ENCODE measurements around the gene SH3PXD2A.

SH3PXD2A gene

DNA sequence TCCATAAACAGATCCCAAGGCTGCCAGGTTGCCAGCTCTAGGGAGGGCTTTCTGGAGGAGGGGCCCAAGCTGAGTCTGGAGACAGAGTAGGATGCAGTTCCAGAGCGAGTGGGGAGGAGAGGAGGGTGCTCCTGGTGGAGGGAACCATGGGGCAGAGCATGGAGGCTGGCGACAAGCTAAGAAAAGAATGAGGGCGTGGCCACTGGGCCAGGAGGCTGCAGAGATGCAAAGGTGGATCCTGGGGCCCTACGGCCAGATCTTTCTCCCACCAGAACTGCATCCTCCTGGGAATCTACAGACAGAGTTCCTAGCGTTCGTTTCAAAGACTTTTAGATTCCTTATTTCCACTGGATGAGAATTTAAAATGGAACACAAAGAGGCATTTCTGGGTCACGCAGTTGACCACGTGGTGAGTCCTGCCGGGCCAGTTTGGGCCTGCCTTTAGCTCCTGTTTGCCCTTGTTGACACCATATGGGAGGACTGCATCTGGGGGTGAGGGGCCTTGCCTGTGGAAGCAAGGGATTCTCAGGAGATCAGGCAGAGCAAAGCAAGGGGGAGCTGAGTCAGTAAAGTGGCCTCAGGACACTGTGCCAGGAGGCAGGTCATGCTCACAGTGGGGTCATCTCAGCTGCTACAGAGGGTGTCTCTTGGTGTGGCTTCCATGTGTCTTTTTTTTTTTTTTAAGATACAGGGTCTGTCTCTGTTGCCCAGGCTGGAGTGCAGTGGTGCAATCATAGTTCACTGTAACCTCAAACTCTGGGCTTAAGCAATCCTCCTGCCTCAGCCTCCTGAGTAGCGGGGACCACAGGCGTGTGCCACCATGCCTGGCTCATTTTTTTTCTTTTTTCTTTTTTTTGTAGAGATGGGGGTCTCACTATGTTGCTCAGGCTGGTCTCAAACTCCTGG, 137.8 kb downstream of the SH3PXD2A start:
- DNase-seq = no peak

DNA sequence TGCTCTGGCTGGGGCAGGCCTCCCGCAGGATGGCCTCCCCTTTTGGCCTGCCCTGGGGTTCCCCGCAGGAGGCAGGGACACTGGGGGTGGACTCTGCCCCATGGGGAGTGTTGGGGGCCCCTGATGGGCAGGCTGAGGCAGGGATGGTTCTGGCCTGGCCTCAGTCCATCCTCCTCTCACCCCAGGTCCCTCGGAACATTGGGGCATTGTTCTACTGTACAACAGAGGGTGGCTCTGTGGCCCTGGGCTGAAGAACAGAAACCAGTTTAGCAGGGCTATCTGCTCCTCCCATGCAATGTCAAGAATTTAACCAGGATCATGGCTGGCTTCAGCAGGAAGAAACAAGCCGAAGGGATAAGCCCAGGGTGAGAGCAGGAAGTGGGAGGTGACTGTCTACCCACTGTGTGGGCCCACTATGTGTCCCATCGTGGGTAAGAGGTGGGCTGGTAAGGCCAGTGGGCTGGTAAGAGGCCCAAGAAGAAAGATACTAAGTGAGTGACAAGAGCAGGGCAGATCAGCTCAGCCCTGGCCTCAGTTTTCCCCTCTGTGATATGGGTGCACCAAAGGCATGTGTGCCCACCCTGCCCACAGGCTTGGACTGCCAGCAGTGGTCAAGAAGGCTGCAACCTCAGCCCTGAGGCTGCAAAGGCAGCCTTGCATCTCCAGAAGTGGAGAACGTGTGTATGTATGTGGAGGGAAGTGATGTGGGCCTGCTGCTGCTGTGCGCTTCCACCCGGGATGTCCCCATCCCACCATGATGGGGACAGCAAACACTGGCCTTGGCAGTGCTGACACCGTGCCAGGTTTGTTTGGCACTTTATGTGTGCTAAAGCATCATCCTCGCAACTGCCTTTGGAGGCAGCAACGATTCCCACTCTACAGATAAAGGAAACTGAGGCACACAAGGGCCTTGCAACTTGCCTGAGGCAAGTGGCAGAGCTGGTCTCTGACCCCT, 138.9 kb downstream of the SH3PXD2A start:
- DNase-seq = no peak

DNA sequence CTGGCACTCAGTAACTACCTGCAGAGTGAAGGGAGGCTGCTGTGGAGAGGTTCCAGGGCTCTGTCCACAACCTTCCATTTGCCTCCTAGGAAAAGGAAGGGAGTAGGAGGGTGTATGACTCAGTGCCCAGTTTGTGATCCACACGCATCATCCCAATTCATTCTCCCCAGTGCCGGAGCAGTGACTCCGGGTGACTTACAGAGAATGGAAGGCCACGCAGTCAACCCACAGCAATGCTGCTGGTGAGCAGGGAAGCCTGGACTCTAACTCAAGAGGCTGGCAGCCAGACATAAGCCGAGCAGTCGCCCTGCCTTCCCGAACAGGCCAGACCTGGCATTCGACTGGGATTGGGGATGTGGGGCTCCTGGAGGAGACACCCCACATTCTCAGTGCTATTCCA, 139.9 kb downstream of the SH3PXD2A start:
- no peak for DNase-seq

GRCh38 chr10:103714232-103714891, 141.0 kb downstream of the SH3PXD2A start:
- no peak for DNase-seq

DNA sequence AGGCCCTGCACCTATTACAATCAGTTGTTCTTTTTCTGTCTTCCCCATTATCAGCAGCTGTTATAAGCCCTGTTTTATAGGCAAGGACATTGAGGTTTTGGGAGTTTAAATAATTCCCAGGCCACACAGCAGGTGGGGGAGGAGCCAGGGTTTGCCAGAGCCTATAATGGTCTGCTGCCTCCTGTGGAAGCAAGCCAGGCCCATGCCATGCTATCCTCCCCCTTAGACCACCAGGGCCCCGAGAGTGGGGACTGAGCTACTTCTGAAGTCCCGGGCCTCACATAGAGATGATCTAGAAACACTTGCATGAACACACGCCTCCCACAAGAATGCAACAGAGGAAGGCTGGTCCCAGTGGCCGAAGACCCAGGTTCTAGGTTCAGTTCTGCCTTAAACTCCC, 141.7 kb downstream of the SH3PXD2A start:
- no peak for DNase-seq

DNA sequence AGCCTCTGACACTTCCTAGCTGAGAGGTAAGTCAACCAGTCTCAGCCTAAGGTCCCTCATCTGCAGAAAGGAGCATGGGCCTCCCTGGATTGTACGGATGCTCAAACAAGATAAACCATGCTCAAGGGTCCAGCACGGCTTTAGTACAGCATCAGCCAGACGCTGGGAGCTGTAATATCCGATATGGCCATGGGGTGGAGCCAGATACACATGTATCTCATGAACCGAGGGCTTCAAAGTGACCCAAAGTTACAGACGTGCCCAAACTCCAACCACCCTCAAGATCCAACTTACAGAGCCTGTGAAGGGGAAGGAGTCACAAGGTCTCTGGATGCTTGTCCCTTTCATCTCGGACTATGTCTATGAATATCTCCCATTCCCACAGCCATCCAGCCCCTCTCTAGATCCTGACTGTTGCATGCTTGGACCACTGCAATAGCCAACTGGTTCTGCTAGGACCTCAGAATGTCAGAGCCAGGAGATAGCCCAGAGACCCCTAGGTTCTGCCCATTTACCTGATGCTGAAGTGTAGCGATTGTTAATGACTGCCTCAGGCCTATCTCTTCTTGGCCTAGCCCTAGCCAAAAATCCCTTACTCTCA, 142.4 kb downstream of the SH3PXD2A start:
- no peak for DNase-seq

DNA sequence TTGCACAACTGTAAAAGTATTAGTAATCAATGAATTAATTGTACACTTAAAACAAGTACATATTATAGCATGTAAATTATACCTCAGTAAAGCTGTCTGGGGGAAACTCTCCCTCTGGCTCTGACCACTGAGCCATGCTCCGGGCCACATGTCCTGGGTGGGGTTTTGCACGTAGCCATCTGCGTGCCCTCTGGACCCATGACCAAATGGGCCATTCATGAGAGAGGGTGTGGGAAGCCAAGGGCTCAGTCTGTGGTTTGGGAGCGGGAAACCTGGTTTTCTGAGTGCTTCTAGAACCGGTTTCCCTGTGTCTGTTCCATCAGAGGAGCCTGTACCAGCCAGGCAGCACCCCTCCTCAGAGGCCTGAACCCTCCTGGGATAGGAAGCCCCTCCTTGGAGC, 143.2 kb downstream of the SH3PXD2A start:
- no peak for DNase-seq

DNA sequence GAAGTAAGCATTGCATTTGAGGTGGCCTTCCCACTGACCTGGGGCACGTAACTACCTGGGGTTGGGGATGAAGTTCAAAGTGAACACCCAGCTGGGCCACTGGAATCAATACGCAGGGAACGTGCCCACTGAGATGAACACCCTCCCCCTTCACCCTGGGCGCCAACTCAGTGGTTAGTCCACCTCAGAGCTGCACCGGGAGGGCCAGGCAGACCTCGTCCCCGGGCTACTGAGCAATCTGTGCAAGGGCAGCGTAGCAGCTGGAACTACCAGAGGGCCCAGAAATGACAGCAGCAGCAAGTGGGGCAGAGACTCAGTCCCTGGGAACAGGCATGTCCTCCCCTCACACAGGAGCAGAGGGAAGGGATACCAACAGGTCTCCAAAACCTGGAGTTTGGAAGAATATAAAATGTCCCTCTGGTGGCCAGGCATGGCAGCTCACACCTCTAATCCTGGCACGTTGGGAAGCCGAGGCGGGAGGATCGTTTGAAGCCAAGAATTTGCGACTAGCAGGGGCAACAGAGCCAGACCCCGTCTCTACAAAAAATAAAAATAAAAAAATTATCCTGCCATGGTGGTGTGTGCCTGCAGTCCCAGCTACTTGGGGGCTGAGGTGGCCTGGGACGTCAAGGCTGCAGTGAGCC, 143.9 kb downstream of the SH3PXD2A start:
- no peak for DNase-seq

- no peak for DNase-seq
Observed at GRCh38 chr10:103710490-103710889, 144.9 kb downstream of the SH3PXD2A start.

- no peak for DNase-seq
Observed at GRCh38 chr10:103709341-103709920, 145.9 kb downstream of the SH3PXD2A start.

- no peak for DNase-seq
Observed at GRCh38 chr10:103708627-103709288, 146.6 kb downstream of the SH3PXD2A start.

DNA sequence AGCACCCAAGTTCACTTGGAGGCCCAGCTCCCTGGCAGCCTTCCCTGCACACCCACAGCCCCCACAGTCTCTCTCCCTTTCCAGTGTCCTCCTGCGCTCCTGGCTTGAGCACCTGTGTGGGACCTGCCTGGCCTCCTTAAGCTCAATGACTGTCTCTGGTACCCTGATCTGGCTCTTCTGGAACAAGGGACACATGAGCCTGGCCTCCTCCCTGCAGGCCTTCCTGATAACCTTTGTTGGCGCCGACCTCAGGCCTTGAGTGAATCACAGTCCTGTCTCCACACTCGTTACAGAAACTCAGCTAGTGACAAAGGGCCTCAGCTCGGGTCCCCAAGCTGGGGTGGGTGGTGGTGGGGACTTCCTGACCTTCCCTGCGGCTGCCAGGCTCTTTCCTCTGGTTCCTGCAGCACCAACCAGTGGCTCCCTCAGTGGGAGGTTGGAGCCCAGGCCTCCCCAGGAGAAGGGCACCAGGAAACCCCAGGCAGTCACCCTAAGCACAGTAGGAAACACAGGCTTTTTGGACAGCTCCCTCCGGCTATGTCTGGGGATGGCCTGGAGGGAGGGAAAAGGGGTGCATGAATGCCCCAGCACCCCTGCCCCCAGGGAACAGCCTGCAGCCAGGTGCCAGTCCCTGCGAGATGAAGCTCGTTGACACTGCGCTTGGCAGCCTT, 147.3 kb downstream of the SH3PXD2A start:
- no peak for DNase-seq

DNA sequence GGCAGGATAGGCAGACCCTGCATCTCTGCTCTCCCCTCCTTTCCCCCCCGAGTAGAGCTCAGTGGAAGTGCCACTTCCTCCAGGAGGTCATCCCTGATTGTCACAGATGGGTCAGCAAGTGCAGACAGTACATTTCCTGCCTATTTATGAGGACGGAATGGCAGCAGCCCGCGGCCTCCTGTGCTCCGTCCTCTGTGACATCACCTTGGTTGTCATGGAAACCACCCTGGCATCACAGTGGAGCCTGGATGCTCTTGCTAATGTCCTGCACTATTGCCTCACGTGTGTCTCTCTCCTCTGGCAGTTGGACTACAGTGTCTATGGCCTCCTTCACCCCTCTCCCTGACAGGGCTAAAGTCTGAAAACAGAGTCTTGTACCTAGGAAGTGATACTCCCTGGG, 148.6 kb downstream of the SH3PXD2A start:
- DNase-seq = no peak

DNA sequence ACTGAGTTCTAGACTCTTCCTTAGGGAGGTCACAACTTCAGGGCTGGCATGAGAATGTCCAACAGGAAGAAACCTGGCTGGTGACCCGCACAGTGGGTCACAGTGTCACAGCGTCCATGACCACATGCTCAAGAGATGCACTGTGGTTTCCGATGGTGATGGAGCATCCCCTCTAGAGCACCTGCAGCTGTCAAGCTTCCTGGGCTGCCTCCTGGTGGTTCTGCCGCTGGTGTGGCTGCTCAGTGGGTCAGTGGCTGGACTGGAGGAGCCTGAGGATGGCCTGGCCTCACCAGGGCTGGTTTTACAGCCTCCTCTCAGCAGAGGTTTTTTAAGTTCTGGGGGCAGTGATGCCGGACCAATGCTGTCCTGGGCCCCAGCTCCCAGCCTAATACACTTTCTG, 149.3 kb downstream of the SH3PXD2A start:
- no peak for DNase-seq

DNA sequence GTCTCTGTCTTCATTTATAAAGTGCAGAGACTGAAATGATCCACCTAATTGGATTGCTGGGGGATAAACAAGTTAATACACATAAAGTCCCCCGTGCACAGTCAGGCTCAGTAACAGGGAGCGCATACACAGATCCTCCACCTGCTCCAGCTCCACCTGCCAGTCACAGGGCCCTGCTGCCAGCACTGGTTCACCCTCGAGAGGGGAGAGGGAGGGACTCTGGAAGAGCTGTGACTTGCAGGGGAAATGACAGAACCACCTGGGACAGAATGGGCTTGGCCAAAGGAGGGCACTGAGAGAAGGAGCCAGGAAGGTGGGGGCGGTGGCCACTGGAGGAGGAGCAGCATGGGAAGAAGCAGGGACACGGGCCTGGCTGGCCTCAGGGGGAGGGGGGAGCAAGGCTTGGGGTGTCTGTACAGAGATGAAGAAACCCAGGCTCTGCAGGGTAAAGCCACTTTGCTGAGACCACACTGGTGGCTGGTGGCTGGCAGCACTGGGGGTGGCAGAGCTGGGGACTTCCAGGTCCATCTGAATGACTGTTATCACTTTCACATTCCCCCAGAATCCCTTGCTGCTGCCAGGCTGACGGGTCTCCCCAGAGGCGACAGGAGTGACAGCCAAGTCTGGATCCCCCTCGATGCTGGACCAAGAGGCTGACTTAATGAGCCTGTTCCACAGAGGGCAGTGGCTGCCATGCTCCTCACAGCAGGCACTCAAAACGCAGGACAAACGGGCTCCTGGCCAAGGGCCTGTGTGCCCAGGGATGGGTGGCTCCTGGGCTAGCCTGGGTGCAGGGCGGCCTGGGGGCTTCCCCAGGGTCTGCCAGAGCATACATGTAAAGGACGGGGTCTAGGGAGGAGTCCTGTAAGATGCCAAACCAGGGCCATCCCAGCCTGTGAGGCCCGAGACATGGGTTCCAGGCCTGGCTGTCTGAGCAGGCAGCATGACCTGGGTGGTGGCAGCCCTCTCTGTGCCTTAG, 151.1 kb downstream of the SH3PXD2A start:
- no peak for DNase-seq

GRCh38 chr10:103701380-103702222, 153.8 kb downstream of the SH3PXD2A start:
- DNase-seq = no peak

DNA sequence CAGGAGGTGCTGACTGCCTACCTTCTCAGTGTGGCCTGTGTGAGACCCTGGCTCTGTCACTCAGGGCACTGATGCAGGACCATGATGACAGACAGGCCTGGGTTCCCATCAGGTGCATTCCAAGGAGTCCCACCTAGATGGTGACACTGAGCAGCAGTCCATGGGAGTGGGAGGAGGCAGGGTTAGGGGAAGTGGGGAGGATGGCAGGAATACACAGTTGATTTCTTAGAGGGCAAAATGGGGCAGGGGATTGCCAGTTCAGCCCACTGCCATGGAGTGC, 155.0 kb downstream of the SH3PXD2A start:
- no peak for DNase-seq

DNA sequence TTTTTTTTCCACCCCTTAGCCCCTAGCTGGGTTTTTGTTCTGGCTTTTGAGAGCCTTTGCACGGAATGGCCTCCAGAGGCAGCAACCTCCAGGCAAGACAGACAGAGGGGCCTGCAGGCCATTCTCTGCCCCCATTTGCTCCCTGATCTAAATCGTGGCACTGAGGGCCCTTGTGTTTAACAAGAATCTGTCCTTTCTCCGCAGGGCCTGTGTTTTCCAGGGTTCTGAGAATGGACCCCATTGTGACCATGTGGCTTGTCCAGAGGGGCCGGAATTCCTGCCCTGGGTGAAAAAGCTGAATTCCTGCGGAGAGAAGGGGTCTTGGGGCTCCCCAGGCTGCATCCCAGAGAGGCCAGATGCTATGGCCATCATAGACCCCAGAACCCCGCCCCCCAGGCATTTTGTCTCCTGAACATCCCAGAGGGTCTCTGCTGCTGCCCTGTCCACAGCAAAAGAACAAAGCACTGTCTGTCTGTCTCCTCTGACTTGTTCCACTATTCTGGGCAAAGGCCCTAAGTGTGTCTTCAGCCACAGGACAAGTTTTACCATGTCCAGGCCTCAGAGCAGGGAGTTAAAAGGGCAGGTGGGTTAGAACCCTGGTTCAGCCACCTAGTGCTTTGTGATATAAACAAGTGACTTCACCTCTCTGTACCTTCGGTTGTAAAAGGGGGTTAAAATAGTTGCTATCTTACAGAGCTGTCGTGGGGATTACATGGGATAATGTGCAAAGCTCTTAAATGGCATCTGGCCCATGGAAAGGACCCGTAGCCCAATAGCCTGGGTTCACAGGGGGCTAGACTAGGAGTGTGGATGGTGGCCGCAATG, 155.6 kb downstream of the SH3PXD2A start:
- no peak for DNase-seq

Data from NCI-H1436 treated with DMSO at 0.1 percent for 48 hours (cell line).